Transverse colon (tissue), 4 donors: ENCODE measurements around the gene CRMP1. TPM values are rescaled to one million over a fixed set of nuclear protein-coding genes. Genes with fewer than 3 reads are reported as not detected.

Experiments
- DNase-seq: peaks from one replicate; pipeline ENCODE4 v3.0.0-alpha.2; 2019
- H3K27ac ChIP-seq, 4 donors: fragments of 200-600 bp; sonication (generic); 2 replicates each; pipeline ENCODE4 v1.5.1; 2016 to 2018; ENCODE audit warnings: inconsistent platforms in 4 of 4
- H3K27me3 ChIP-seq: fragments of 200-600 bp; sonication (generic); 2 replicates; pipeline ENCODE4 v1.5.1; 2017; ENCODE audit warnings: inconsistent platforms
- H3K36me3 ChIP-seq, 4 donors: fragments of 200-600 bp; sonication (generic); 2 replicates each; pipeline ENCODE4 v1.5.1; 2017 to 2019; ENCODE audit warnings: inconsistent platforms in 4 of 4
- H3K4me1 ChIP-seq, 4 donors: fragments of 200-600 bp; sonication (generic); 2 replicates each; pipeline ENCODE4 v1.5.1; 2017 to 2020; ENCODE audit warnings: inconsistent platforms in 4 of 4
- H3K4me3 ChIP-seq, 4 donors: fragments of 200-600 bp; sonication (generic); 1 replicate in 1 of 4; 2 replicates in 3 of 4; pipeline versions ENCODE4 v1.5.1 to v1.6.1; 2017 to 2019; ENCODE audit warnings: inconsistent platforms in 4 of 4
- H3K9me3 ChIP-seq, 2 donors: fragments of 200-600 bp; sonication (generic); 2 replicates each; pipeline ENCODE4 v1.5.1; 2017 to 2019; ENCODE audit warnings: inconsistent platforms in 2 of 2
- EP300 ChIP-seq: sonication (generic); formaldehyde crosslinking; IDR thresholded peaks from one replicate; pipeline ENCODE4 v1.6.1; 2017; ENCODE audit warnings: antibody characterized with exemption, low read depth
- POLR2A ChIP-seq: fragments of 450-650 bp; IDR thresholded peaks from one replicate; pipeline ENCODE4 v1.6.1; 2016; ENCODE audit warnings: antibody characterized with exemption, mild to moderate bottlenecking, moderate library complexity
- POLR2AphosphoS5 ChIP-seq, 3 donors: sonication (generic); formaldehyde crosslinking; IDR thresholded peaks; one replicate each; pipeline ENCODE4 v1.6.1; 2016; ENCODE audit warnings: antibody characterized with exemption in 3 of 3
- WGBS, 2 donors: methylation state at CpG; one replicate each; pipeline ENCODE4 v1.1.5; 2018; ENCODE audit warnings: low coverage in 1 of 2; 5-methylcytosine and 5-hydroxymethylcytosine counted together
- in situ Hi-C, 4 donors: fragments of 200-750 bp; cut with MboI; loops; one replicate each; pipeline versions ENCODE4 v1.15.0 to v1.15.1; 2017; ENCODE audit warnings: low sequenced_read_pairs in 3 of 4, low pct_ligation_motif_present in 1 of 4, low pct_unique_long_range_greater_than_20kb in 1 of 4
- intact Hi-C: fragments of 100-400 bp; cut with DNase I; formaldehyde crosslinking; loops from one replicate; pipeline ENCODE4 v1.15.1; 2023; ENCODE audit warnings: low total_unique reads
- total RNA-seq, 4 donors: library from RNA; depleted of rRNA; stranded (reverse); fragments of >200 nt; gene quantifications; one replicate each; pipeline ENCODE4 v1.1.0, GENCODE V29; 2016
- TF ChIP-seq, protein P1 (sequence below), 5 experiments: fragments of 200-600 bp in 3 of 5; fragments of 450-650 bp in 2 of 5; sonication (generic) in 3 of 5; IDR thresholded peaks; 1 replicate in 2 of 5; 2 replicates in 3 of 5; pipeline ENCODE4 v1.5.1; 2016 to 2017; ENCODE audit warnings: antibody characterized with exemption in 5 of 5, inconsistent platforms in 3 of 5, mild to moderate bottlenecking in 2 of 5, moderate library complexity in 1 of 5

The CRMP1 gene
- total RNA-seq, 4 donors from 2014 or later = 0.55 to 3.0 (median 2.1) TPM; not detected in 1

DNA sequence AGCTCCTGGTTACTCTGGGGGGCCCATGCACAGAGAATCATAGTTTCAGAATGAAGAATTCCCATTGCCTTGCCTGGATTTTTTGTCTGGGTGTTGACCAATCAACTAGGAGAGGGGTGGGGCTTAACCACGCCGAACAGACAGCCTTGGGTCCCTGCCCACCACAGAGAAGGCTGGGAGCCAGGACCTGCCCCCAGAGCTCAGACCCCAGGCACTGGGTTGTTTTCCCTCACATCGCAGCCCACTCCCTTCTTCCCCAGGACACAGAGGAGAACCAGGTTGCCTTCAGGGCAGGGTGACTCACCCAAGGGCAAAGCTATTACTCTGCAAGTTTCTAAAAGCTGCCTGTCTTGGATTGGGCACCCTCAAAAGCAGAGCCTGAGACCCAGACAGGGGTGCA lies 23.3 kb upstream of the CRMP1 start:
- H3K9me3 ChIP-seq = no peaks in the 10 kb centered on the region
- no peak for DNase-seq
- no peaks in the 10 kb centered on the region for H3K4me1 ChIP-seq
- 40% methylated on average over 3 of the region's 3 CpGs; no CpG with 5 or more reads in 1 of the 2 donors for WGBS, 2 donors
- H3K27ac ChIP-seq = no peak overlapping the region
- H3K36me3 ChIP-seq = no peaks in the 10 kb centered on the region
- in situ Hi-C loops (no loop called here), intact Hi-C loops (no loop called here)
- H3K4me3 ChIP-seq = no peak overlapping the region
- TF ChIP-seq POLR2AphosphoS5 (IDR thresholded peaks at IDR 0.05) (no peak), POLR2A (no peak), EP300 (no peak)
- TF ChIP-seq, protein P1, sequence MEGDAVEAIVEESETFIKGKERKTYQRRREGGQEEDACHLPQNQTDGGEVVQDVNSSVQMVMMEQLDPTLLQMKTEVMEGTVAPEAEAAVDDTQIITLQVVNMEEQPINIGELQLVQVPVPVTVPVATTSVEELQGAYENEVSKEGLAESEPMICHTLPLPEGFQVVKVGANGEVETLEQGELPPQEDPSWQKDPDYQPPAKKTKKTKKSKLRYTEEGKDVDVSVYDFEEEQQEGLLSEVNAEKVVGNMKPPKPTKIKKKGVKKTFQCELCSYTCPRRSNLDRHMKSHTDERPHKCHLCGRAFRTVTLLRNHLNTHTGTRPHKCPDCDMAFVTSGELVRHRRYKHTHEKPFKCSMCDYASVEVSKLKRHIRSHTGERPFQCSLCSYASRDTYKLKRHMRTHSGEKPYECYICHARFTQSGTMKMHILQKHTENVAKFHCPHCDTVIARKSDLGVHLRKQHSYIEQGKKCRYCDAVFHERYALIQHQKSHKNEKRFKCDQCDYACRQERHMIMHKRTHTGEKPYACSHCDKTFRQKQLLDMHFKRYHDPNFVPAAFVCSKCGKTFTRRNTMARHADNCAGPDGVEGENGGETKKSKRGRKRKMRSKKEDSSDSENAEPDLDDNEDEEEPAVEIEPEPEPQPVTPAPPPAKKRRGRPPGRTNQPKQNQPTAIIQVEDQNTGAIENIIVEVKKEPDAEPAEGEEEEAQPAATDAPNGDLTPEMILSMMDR (IDR thresholded peaks at IDR 0.05) = no peak
- H3K27me3 ChIP-seq = peaks cover 7% of the 10 kb centered on the region

- WGBS, 2 donors = 79 to 81% methylated on average over 6 to 7 of the region's 7 CpGs
- intact Hi-C loops (no loop called here), in situ Hi-C loops (no loop called here)
- H3K27me3 ChIP-seq = peaks cover under 1% of the 10 kb centered on the region
- DNase-seq = no peak
- H3K4me1 ChIP-seq = no peaks in the 10 kb centered on the region
- H3K27ac ChIP-seq = no peak overlapping the region
- no peak overlapping the region for H3K4me3 ChIP-seq
- no peaks in the 10 kb centered on the region for H3K36me3 ChIP-seq
- H3K9me3 ChIP-seq = no peaks in the 10 kb centered on the region
- no peak for TF ChIP-seq POLR2A
- TF ChIP-seq, protein P1 (IDR thresholded peaks at IDR 0.05) = no peak
- no peak for TF ChIP-seq EP300
- TF ChIP-seq POLR2AphosphoS5 (IDR thresholded peaks at IDR 0.05) = no peak
Observed at GRCh38 chr4:5913454-5913853, 20.6 kb upstream of the CRMP1 start.

DNA sequence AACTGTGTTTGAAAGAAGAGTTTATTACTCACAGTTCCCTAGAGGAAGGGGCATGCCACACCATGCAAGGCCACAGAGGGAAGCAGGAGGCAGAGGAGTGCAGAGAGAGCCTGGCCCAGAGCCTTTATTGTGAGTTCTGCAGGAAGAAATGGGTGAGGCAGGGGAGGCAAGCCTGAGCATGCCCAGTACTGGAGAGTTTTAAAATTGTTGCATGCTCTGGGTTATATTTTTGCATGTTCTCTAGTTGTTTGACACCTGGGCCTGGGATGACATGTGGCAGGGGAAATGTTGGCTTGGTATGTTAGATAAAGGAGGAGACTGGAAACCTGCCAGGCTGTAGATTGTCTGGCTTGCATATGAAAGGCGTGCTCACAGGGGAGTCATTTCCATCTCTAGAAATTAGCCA lies 19.7 kb upstream of the CRMP1 start:
- no peaks in the 10 kb centered on the region for H3K36me3 ChIP-seq
- no peak overlapping the region for H3K4me3 ChIP-seq
- H3K9me3 ChIP-seq = no peaks in the 10 kb centered on the region
- in situ Hi-C loops (no loop called here), intact Hi-C loops (no loop called here)
- no peak for DNase-seq
- H3K27me3 ChIP-seq = peaks cover 2% of the 10 kb centered on the region
- TF ChIP-seq, protein P1 (IDR thresholded peaks at IDR 0.05) = no peak
- TF ChIP-seq POLR2A = no peak
- TF ChIP-seq EP300 = no peak
- TF ChIP-seq POLR2AphosphoS5 (IDR thresholded peaks at IDR 0.05) = no peak
- H3K27ac ChIP-seq = no peak overlapping the region
- 39 to 50% methylated on average over 1 of the region's 1 CpG for WGBS, 2 donors
- H3K4me1 ChIP-seq = no peaks in the 10 kb centered on the region

DNA sequence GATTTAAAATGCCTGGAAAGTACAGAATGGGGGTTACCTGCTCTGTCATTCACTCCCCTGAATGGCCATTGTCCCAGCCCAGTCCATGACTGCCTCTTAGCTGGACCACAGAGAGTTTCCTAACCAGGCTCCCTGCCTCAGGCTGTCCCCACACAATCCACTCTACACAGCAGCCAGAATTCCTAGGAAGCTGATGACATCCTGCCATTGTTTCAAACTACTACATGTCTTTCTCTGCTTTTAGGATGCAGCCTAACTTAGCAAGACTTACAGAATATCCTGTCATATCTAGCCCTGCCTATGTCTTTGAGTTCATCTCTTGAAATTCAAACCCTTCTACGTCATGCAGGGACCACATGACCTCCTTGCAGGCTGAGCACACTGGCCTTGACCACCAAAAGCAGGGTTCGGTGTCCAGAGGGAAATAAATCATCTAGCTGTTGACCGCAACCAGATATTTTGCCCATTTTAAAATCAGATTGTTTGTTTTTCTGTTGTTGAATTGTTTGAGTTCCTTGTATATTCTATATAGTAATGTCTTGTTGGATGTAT lies 16.1 kb upstream of the CRMP1 start:
- Histone ChIP-seq H3K27me3 (peaks cover 16% of the 10 kb centered on the region), H3K27ac (no peak overlapping the region), H3K4me3 (no peak overlapping the region), H3K4me1 (no peaks in the 10 kb centered on the region), H3K9me3 (no peaks in the 10 kb centered on the region), H3K36me3 (no peaks in the 10 kb centered on the region)
- in situ Hi-C loops = no loop called here
- intact Hi-C loops = no loop called here
- WGBS, 2 donors = 51 to 52% methylated on average over 3 of the region's 3 CpGs
- TF ChIP-seq, protein P1 (IDR thresholded peaks at IDR 0.05) = no peak
- TF ChIP-seq POLR2AphosphoS5 (IDR thresholded peaks at IDR 0.05) (no peak), EP300 (no peak), POLR2A (no peak)
- DNase-seq = no peak
